Suprapubic skin (tissue), 4 donors: Measurements from ENCODE around the gene IKZF5. TPM values are rescaled to one million over a fixed set of nuclear protein-coding genes. Genes with fewer than 3 reads are reported as not detected.

Source experiments
- DNase-seq, 2 donors: peaks; one replicate each; pipeline ENCODE4 v3.0.0-alpha.2; 2019; ENCODE audit warnings: low spot score in 2 of 2
- H3K27ac ChIP-seq: fragments of 200-600 bp; sonication (generic); one replicate; pipeline ENCODE4 v1.5.1; 2019
- H3K27me3 ChIP-seq: fragments of 200-600 bp; sonication (generic); one replicate; pipeline ENCODE4 v1.5.1; 2019
- H3K36me3 ChIP-seq: fragments of 200-600 bp; sonication (generic); one replicate; pipeline ENCODE4 v1.5.1; 2019
- H3K4me1 ChIP-seq: fragments of 200-600 bp; sonication (generic); one replicate; pipeline ENCODE4 v1.5.1; 2019
- H3K4me3 ChIP-seq: fragments of 200-600 bp; sonication (generic); one replicate; pipeline ENCODE4 v1.5.1; 2019; ENCODE audit warnings: mild to moderate bottlenecking
- H3K9me3 ChIP-seq: fragments of 200-600 bp; sonication (generic); one replicate; pipeline ENCODE4 v1.5.1; 2019
- EP300 ChIP-seq: sonication (generic); formaldehyde crosslinking; IDR thresholded peaks from one replicate; pipeline ENCODE4 v1.6.1; 2017; ENCODE audit warnings: antibody characterized with exemption
- POLR2A ChIP-seq, 2 donors: fragments of 450-650 bp; IDR thresholded peaks; one replicate each; pipeline ENCODE4 v1.6.1; 2017; ENCODE audit warnings: antibody characterized with exemption in 2 of 2, mild to moderate bottlenecking in 2 of 2, moderate library complexity in 2 of 2
- POLR2AphosphoS5 ChIP-seq, 3 donors: sonication (generic); formaldehyde crosslinking; IDR thresholded peaks; one replicate each; pipeline ENCODE4 v1.6.1; 2017; ENCODE audit warnings: antibody characterized with exemption in 3 of 3
- WGBS: methylation state at CpG from one replicate; pipeline ENCODE4 v1.1.5; 2018; 5-methylcytosine and 5-hydroxymethylcytosine counted together
- total RNA-seq, 4 donors: library from RNA; depleted of rRNA; stranded (reverse); fragments of >200 nt; gene quantifications; one replicate each; pipeline ENCODE4 v1.1.0, GENCODE V29; 2016
- TF ChIP-seq, protein P1 (sequence below), 2 donors: fragments of 200-600 bp in 1 of 2; fragments of 450-650 bp in 1 of 2; sonication (generic) in 1 of 2; IDR thresholded peaks; one replicate each; pipeline ENCODE4 v1.5.1; 2016 to 2019; ENCODE audit warnings: antibody characterized with exemption in 2 of 2, mild to moderate bottlenecking in 1 of 2, moderate library complexity in 1 of 2

The IKZF5 gene
- total RNA-seq, 4 donors from 2014 or later, result 9.5 to 25.2 (median 12.9) TPM

DNA sequence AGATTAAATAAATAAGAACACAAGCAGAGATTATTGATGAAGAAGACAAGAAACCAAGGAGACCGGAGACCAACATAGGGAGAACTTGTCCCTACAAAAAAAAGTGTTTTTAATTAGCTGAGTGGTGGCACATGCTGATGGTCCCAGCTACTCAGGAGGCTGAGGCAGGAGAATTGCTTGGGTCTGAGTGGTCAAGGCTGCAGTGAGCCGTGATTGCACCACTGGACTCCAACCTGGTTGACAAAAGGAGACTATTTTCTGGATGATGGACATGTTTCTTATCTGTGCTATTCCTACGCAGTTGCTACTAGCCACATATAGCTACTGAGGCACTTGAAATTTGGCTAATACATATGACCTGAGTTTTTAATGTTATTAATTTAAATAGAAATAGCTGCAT is 9.7 kb downstream of the IKZF5 start:
- Histone ChIP-seq H3K27me3 (no peaks in the 10 kb centered on the region), H3K4me3 (no peak overlapping the region), H3K9me3 (no peaks in the 10 kb centered on the region), H3K36me3 (peaks cover 41% of the 10 kb centered on the region), H3K27ac (no peak overlapping the region), H3K4me1 (peaks cover 14% of the 10 kb centered on the region)
- TF ChIP-seq EP300, result no peak
- TF ChIP-seq, protein P1, sequence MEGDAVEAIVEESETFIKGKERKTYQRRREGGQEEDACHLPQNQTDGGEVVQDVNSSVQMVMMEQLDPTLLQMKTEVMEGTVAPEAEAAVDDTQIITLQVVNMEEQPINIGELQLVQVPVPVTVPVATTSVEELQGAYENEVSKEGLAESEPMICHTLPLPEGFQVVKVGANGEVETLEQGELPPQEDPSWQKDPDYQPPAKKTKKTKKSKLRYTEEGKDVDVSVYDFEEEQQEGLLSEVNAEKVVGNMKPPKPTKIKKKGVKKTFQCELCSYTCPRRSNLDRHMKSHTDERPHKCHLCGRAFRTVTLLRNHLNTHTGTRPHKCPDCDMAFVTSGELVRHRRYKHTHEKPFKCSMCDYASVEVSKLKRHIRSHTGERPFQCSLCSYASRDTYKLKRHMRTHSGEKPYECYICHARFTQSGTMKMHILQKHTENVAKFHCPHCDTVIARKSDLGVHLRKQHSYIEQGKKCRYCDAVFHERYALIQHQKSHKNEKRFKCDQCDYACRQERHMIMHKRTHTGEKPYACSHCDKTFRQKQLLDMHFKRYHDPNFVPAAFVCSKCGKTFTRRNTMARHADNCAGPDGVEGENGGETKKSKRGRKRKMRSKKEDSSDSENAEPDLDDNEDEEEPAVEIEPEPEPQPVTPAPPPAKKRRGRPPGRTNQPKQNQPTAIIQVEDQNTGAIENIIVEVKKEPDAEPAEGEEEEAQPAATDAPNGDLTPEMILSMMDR (IDR thresholded peaks at IDR 0.05), result no peak
- TF ChIP-seq POLR2AphosphoS5 (IDR thresholded peaks at IDR 0.05), result no peak
- TF ChIP-seq POLR2A (IDR thresholded peaks at IDR 0.05), result no peak
- no peak for DNase-seq
- WGBS, result 95% methylated on average over 3 of the region's 3 CpGs

DNA sequence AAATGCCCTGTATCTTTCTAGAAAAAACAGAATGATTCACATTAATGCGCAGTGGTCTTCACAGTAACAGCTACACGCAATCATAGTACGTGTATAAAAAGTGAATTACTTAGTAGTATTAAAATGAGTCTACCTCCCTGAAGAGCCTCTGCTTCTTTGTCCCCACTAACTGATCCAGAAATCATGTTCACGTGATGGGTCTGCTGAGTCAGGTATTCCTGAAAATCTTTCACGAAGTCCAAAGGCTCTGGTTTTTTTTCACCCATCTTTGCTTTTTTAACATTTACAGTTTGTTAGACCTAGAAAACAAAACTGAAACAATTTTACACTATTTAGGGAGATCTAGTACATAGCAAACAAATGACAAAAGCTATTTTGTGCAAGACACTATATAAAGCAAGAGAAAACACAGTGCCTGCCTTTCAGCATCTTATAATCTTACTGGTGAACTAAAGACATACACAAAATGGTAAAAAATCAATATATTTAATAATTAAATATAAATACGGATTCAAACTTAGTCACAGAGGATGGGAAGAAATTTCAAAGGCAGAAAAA is 10.2 kb downstream of the IKZF5 start:
- no peaks in the 10 kb centered on the region for H3K9me3 ChIP-seq
- no peaks in the 10 kb centered on the region for H3K27me3 ChIP-seq
- peaks cover 14% of the 10 kb centered on the region for H3K4me1 ChIP-seq
- H3K36me3 ChIP-seq, result peaks cover 44% of the 10 kb centered on the region
- no peak overlapping the region for H3K27ac ChIP-seq
- no peak for DNase-seq
- no peak overlapping the region for H3K4me3 ChIP-seq
- TF ChIP-seq, protein P1 (IDR thresholded peaks at IDR 0.05), result no peak
- TF ChIP-seq EP300, result no peak
- 88% methylated on average over 6 of the region's 6 CpGs for WGBS

DNA sequence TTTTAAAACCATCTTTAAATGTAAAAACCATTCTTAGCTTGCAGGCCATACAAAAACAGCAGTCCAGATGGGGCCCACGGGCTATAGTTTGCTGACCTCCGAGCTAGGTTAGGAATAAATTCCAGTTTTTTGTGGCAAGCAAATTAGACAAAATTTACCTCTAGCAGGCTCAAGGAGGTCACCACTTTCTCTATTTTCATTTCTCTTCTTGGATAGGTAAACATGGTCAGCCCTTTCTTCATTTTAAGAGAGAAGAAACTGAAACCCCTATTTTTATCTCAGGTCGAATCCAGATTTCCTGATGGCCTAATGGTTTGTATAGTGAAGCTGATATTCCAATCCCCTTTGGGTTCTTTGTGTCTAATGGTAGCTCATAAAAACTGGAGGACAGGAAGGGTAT is 10.7 kb downstream of the IKZF5 start:
- DNase-seq, result no peak
- Histone ChIP-seq H3K4me3 (no peak overlapping the region), H3K27ac (no peak overlapping the region), H3K36me3 (peaks cover 45% of the 10 kb centered on the region), H3K9me3 (no peaks in the 10 kb centered on the region), H3K27me3 (no peaks in the 10 kb centered on the region), H3K4me1 (peaks cover 14% of the 10 kb centered on the region)
- TF ChIP-seq EP300 (no peak), POLR2AphosphoS5 (IDR thresholded peaks at IDR 0.05) (no peak), POLR2A (IDR thresholded peaks at IDR 0.05) (no peak)
- TF ChIP-seq, protein P1 (IDR thresholded peaks at IDR 0.05), result no peak
- WGBS, result 85% methylated on average over 3 of the region's 3 CpGs

- 92% methylated on average over 4 of the region's 4 CpGs for WGBS
- H3K27ac ChIP-seq, result no peak overlapping the region
- no peak for DNase-seq
- peaks cover 60% of the 10 kb centered on the region for H3K36me3 ChIP-seq
- no peaks in the 10 kb centered on the region for H3K27me3 ChIP-seq
- peaks cover 14% of the 10 kb centered on the region for H3K4me1 ChIP-seq
- TF ChIP-seq, protein P1 (IDR thresholded peaks at IDR 0.05), result no peak
- TF ChIP-seq EP300 (no peak), POLR2AphosphoS5 (IDR thresholded peaks at IDR 0.05) (no peak), POLR2A (IDR thresholded peaks at IDR 0.05) (no peak)
- H3K4me3 ChIP-seq, result no peak overlapping the region
- no peaks in the 10 kb centered on the region for H3K9me3 ChIP-seq
These were observed 12.7 kb downstream of the IKZF5 start for GRCh38 chr10:122995936-122996335.

DNA sequence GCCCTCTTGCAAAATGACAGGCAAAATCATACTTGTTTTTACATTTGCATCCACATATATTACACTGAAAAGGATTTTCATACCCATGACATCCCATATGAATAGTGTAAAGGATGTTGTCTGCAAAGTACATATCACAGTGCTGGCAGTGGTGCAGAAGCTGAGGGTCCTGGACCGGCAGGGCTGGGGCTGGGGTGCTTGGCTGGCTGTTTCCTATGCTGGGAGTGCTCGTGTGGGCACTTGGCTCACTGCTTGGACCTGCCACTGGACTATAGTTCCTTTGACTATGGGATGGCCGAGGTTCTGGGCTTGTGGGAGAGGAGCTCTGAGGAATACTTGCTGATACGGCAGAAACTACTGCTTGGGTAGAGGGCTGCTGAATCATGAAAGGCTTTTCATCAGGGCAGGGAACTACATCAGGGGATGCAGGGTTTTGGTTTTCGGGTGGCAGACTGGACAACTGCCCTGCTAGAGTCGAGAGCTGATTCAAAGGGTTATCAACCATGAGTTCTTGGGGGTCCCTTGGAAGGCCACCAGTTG is 14.7 kb downstream of the IKZF5 start:
- no peaks in the 10 kb centered on the region for H3K27me3 ChIP-seq
- H3K4me3 ChIP-seq, result no peak overlapping the region
- peaks cover 1% of the 10 kb centered on the region for H3K4me1 ChIP-seq
- H3K9me3 ChIP-seq, result no peaks in the 10 kb centered on the region
- TF ChIP-seq, protein P1 (IDR thresholded peaks at IDR 0.05), result no peak
- no peak for TF ChIP-seq POLR2A (IDR thresholded peaks at IDR 0.05)
- TF ChIP-seq POLR2AphosphoS5 (IDR thresholded peaks at IDR 0.05), result no peak
- no peak for TF ChIP-seq EP300
- WGBS, result 94% methylated on average over 6 of the region's 6 CpGs
- DNase-seq, result no peak
- no peak overlapping the region for H3K27ac ChIP-seq
- peaks cover 60% of the 10 kb centered on the region for H3K36me3 ChIP-seq
